Measurements from ENCODE around the gene SNPH. TPM values are rescaled to one million over a fixed set of nuclear protein-coding genes. Genes with fewer than 3 reads are reported as not detected.
A peak's percentile ranks its signal among the peaks of the same experiment; 100 is the strongest.

The SNPH gene
- total and polyA plus RNA-seq, 2 of the 4 experiments (the other 2 are of a cell fraction) = 3.1 to 4.5 TPM

GRCh38 chr20:1225783-1226654 lies 40.1 kb upstream of the SNPH start, which contains the start of gene RAD21L1:
TSS of gene RAD21L1 (plus strand) at chr20:1226044. CDS start at chr20:1228454, 2,410 bp downstream.
- dilution Hi-C loops (cut with HindIII; ENCODE audit: low sequenced_read_pairs, unreplicated experiment) (no loop called here), intact Hi-C loops (cut with micrococcal nuclease) (loop anchor here (2.0 kb wide), 1 partner anchor 41 kb away; the partner anchor contains the start of gene SNPH), in situ Hi-C loops (cut with MboI; ENCODE audit: low sequenced_read_pairs) (no loop called here)
- ChIA-PET CTCF (interaction anchor here (0.6 kb wide), 1 partner anchor 73 kb away, joined by 3 read pairs; no protein-coding TSS in a partner anchor), POLR2A (ENCODE audit: unreplicated experiment) (no interaction called here)
- WGBS, 2 experiments (ENCODE audit: extremely low coverage in 2 of 2, insufficient read length in 1 of 2) = 0% methylated on average over 14 of the region's 88 CpGs; no CpG with 5 or more reads in 1 of the 2 experiments
- Histone ChIP-seq H4K20me1 (ENCODE audit: insufficient read depth, low read length) (no peaks in the 10 kb centered on the region), H2BK120ac (ENCODE audit: low read depth, low read length) (peak within 1 kb of the TSS; percentile 30; the same call in 1 of the 2 replicates), H2BK5ac (ENCODE audit: low read depth, low read length, poor library complexity, severe bottlenecking) (no peak within 1 kb of the TSS), H3K36me3 (ENCODE audit: control insufficient read depth, insufficient read depth, low read length) (no peaks in the 10 kb centered on the region), H2BK20ac (ENCODE audit: low read depth, low read length) (no peak within 1 kb of the TSS), H2AK9ac (replicated peaks; ENCODE audit: low read depth, low read length, poor library complexity) (peak within 1 kb of the TSS; percentile 81), H3K9me1 (ENCODE audit: insufficient read depth, low read length) (no peaks in the 10 kb centered on the region), H4K8ac (ENCODE audit: low read depth in 2 of 2, low read length in 2 of 2) (peak within 1 kb of the TSS; percentile 21 to 76; a peak in 2 of 4 replicates), H2AK5ac (ENCODE audit: low read depth, low read length) (peak within 1 kb of the TSS; percentile 39; the same call in 1 of the 2 replicates), H4K91ac (ENCODE audit: insufficient read depth, low read depth, low read length) (peak within 1 kb of the TSS; percentile 47; the same call in 1 of the 2 replicates), H3K4me2 (ENCODE audit: low read depth, low read length) (peak within 1 kb of the TSS; percentile 100), H3K18ac (ENCODE audit: low read depth, low read length) (peak within 1 kb of the TSS; percentile 23; the same call in 1 of the 2 replicates), H3K56ac (ENCODE audit: extremely low read depth, insufficient read depth, low read length) (no peak within 1 kb of the TSS; the same call in 1 of the 2 replicates), H3K9ac (ENCODE audit: low read depth, low read length) (peak within 1 kb of the TSS; percentile 42), H3K9me3 (ENCODE audit: control insufficient read depth, insufficient read depth, low read length) (no peaks in the 10 kb centered on the region; the same call in 1 of the 2 replicates), H3K27ac (ENCODE audit: insufficient read depth, low read length) (peak within 1 kb of the TSS; percentile 4; the same call in 1 of the 2 replicates), H3K79me1 (ENCODE audit: low read depth in 1 of 2, low read length in 2 of 2) (no peaks in the 10 kb centered on the region), H3K14ac (replicated peaks; ENCODE audit: low read depth, low read length) (peak within 1 kb of the TSS; percentile 27; the same call in 1 of the 2 replicates), H2AFZ (replicated peaks; ENCODE audit: low read length, poor library complexity) (peak within 1 kb of the TSS; percentile 96), H3K27me3 (ENCODE audit: control insufficient read depth, insufficient read depth, low read length) (peaks cover 8% of the 10 kb centered on the region), H3K4ac (ENCODE audit: low read depth, low read length) (peak within 1 kb of the TSS; percentile 64), H2BK15ac (ENCODE audit: low read depth, low read length) (peak within 1 kb of the TSS; percentile 22; the same call in 2 of the 3 replicates), H3K4me1 (ENCODE audit: control insufficient read depth, insufficient read depth, low read length) (no peaks in the 10 kb centered on the region), H4K5ac (ENCODE audit: low read depth, low read length) (peak within 1 kb of the TSS; percentile 54; the same call in 1 of the 2 replicates), H3K4me3 (ENCODE audit: insufficient read depth, low read depth, low read length) (peak within 1 kb of the TSS; percentile 86), H3K23ac (ENCODE audit: low read depth, low read length) (no peak within 1 kb of the TSS)
- TF ChIP-seq USF2 (IDR thresholded peaks at IDR 0.05; ENCODE audit: low read depth, low read length) (no peak), RCOR1 (IDR thresholded peaks at IDR 0.05; ENCODE audit: insufficient replicate concordance, low read length) (no peak), SMC3 (IDR thresholded peaks at IDR 0.05; ENCODE audit: low read depth, low read length) (no peak), MAZ (IDR thresholded peaks at IDR 0.05; ENCODE audit: borderline replicate concordance, low read depth, low read length) (no peak; the same call in 1 of the 2 replicates), FOS (IDR thresholded peaks at IDR 0.05; ENCODE audit: low read depth, low read length) (no peak), RAD21 (IDR thresholded peaks at IDR 0.05; ENCODE audit: low read length) (0 out of 2 replicates have a peak, but pooled peaks have one; percentile 13), CEBPB (IDR thresholded peaks at IDR 0.05; ENCODE audit: low read depth, low read length) (no peak)
- peak; percentile 92 for ATAC-seq (ENCODE audit: low read depth)
- BruUV-seq (replicated peaks) = no TSS peak
- peak; percentile 60 for DNase-seq

Measured in IMR-90 (cell line).